Measurements from ENCODE around the gene COMMD6.

COMMD6 gene

GRCh38 chr13:75518439-75519088, 19.1 kb downstream of the COMMD6 start:
- no peak for DNase-seq

GRCh38 chr13:75514080-75514995, 23.3 kb downstream of the COMMD6 start:
- no peak for DNase-seq

DNA sequence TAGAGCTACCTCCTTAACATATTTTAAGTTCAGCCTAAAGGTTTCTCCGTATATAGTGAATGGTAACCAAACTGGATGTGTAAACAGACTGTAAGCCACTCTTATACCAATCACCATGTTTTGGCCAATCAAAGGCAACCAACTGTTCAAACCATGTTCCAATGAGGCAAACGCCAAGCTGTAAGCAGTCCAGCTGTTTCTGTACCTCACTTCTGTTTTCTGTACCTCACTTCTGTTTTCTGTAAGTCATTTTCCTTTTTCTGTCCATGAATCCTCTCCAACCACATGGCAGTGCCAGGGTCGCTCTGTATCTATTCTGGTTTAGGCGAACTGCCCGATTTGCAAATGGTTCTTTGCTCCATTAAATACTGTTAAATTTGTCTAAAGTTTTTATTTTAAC, 24.4 kb downstream of the COMMD6 start:
- no peak for DNase-seq

DNA sequence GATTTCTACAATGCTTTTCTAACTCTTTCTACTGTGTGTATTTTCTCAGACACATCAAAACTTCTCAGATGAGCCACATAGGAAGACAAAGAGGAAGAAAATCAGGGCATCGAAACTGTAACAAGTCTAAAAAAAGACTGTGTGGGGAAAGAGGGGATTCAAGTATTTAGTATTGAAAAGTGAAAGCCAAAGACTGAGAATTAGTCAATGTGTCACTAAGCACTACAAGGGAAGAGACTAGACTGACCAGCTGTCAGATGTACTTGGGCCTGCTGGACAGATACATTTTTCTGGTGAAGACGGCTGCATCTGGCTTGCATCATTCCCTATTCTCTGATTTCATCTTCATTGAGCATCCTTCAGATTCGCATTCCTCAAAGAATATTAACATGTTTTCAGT, 25.4 kb downstream of the COMMD6 start:
- DNase-seq: no peak

GRCh38 chr13:75511051-75511625, 26.5 kb downstream of the COMMD6 start:
- DNase-seq: no peak

DNA sequence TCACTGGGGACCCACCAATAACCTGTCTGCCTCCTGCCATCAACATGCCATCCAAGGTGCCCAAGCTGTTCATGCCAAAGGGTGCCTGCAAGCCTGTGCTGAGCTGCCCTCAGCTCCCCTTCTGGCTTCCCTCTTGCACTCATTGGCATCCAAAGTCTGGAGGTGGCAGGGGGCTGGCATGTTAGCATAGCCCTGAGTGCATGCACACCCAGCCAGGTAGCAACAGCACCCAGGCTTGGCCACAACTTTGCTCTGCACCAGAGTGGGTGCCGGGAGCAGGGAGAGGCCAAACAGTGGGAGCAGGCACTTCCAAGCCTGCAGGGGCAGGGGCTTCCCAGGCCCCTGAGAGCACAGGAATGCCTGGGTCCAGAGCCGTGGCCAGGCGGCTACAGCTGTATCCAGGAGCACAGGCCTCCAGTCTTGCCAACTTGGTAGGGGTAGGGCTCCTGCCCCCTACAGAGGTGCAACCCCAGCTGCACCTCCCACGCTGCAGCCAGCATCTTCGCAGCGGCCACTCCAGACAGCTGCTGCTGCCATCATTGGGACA, 29.6 kb downstream of the COMMD6 start:
- DNase-seq: no peak

DNA sequence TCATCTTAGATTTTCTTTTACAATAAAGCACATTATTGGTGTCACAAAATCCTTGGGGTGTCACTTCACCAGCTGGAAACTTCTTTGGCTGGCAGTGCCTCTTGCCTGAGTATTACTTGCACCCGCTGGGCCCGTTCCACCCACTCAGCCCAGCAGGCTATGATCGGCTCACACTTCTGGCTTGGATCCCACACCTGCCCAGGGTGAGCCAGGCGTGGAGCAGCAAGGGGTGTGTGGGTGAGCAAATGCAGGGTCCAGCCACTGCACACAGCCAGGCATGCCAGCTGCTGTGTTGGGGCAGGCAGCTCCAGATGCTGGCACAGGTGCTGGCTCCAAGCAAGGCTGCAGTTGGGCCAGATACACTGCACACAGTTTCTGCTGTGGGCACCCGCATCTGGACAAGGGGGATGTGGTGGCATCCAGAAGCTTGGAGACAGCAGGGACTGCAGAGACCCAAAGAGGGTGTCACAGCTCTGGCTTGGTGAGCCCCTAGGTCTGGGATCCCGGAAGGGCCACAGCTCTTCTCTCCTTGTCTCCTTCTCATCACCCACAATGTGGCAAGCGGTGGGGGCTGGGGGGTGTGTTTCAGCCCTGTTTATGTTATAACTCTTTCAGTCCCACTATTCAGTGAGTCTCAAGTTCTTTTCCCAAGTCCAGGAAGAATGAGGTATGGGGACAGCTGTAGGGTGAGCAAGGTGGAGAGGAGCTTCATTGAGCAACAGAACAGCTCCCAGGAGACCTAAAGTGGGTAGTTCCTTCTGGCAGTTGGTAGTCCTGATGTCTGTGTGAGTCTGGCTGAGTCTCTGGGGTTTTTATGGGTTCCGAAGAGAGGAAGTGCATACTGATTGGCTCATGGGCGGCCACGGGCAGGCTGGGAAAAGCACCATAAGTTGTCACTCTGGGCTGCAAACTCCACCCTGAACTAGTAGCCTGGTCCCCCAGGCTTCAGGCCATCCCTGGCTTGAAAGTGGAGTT, 30.3 kb downstream of the COMMD6 start:
- peak in 2 of 3 experiments; percentile 43 to 44 for DNase-seq

DNA sequence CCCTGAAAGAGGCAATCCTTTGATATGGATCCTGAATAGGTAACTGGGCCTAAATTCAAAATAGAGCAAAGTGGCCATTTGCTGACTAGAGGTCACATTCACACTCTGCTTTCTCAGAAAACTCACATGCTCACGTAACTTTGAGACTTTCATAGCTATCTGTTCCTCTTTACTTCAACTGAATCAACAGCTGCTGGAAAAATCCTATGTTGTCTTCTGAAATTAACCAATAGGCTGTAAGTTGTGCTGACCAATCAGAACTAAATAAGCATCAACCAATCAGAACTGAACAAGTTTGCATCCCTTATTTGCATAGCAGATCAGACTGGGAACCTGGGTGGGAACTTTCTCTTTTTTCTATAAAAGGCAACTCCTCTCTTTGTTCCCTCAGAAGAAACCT, 31.6 kb downstream of the COMMD6 start:
- no peak for DNase-seq

- DNase-seq: no peak
Observed at GRCh38 chr13:75505327-75505726, 32.3 kb downstream of the COMMD6 start.

DNA sequence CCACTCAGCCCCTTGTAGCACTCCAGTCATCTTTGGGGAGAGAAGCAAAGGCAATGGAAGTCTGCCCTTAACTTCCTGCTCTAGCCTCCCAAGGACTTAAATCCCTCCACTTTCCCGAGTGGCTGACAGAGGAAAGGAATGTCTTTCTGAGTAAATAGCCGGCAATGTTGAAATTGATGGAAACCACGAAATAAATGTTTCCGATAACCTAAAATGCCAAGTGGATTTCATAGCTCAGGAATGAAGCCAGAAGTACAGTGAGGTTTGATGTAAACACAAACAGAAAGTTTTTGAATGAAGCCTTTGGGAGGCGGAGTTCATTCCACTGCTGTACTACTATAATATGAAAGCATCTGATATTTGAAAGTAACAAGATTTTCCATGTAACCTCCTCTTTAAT, 41.7 kb downstream of the COMMD6 start:
- DNase-seq: no peak

DNA sequence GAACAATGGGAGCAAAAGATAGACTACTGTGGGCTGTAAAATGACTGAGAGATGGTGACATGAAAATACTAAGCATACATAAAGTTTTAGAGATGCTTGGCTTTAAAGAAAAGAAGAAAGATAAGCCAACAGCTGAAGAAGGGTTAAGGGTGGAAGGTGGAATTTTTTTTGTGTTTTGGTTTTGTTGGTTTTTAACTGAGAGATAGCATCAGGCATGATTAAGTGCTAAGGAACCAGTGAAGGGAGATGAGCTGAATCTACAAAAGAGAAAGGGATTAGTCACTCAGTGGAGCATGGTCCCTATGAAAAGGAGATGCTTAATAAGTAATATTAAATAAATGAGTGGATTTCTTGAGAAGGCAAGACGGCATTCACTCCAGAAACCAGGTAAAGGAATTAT, 43.1 kb downstream of the COMMD6 start:
- no peak for DNase-seq

- no peak for DNase-seq
Observed at GRCh38 chr13:75493156-75493555, 44.5 kb downstream of the COMMD6 start.

DNA sequence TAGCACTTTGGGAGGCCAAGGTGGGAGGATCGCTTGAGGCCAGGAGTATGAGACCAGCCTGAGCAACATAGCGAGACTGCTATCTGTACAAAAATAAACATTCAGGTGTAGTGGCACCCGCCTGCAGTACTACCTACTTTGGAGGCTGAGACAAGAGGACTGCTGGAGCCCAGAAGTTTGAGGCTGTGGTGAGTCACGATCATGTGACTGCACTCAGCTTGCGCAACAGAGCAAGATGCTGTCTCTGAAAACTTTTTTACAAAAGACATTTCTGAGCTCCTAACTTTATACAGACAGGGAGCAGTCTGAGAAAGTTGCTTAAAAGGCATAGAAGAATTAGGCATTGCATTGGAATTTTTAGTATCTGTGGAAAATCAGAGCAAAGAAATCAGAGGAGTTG, 45.3 kb downstream of the COMMD6 start:
- DNase-seq: no peak

- DNase-seq: no peak
Observed at GRCh38 chr13:75491376-75491775, 46.3 kb downstream of the COMMD6 start.

- no peak for DNase-seq
Observed at GRCh38 chr13:75489502-75490263, 48.0 kb downstream of the COMMD6 start.

DNA sequence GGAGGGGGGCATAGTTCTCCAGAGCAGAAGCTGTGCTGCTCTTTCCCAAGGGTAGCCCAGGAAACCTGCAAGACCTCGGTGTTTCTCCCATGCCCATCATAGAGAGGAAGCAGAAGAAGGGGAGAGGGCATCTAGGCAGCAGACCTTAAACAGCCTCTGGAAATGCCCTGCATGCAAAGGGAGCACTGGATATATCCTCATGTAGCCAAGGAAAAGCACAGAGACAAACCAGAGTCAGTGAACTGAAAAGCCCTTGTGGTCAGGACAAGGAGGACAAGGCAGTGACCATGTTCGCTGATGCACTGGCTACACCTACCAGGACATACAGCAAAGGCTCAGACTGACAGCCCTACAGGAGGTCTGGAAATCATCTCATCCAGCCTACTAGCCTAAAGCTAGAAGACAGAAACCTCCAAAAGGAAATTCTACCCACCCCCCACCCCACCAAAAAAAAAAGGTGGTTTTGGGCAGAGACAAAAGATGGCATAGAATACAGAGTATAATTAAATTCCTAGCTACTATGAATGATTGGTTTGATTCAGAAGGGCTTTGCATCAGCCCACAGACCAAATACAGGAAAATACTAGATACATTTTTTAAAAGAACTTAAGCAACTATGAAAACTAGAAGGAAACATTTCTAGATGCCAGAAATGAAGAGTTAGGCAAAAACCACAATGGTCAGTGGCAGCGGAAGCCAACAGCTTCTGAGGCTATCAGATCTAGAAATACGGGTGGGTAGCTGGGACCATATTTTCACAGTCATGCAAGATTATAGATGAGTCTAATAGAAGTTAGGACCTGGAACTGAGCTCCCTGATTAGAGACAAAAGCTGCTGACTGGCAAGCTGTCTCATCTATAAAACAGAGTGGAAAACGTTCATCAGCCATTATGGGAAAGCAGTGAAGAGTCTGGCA, 51.2 kb downstream of the COMMD6 start:
- no peak for DNase-seq

DNA sequence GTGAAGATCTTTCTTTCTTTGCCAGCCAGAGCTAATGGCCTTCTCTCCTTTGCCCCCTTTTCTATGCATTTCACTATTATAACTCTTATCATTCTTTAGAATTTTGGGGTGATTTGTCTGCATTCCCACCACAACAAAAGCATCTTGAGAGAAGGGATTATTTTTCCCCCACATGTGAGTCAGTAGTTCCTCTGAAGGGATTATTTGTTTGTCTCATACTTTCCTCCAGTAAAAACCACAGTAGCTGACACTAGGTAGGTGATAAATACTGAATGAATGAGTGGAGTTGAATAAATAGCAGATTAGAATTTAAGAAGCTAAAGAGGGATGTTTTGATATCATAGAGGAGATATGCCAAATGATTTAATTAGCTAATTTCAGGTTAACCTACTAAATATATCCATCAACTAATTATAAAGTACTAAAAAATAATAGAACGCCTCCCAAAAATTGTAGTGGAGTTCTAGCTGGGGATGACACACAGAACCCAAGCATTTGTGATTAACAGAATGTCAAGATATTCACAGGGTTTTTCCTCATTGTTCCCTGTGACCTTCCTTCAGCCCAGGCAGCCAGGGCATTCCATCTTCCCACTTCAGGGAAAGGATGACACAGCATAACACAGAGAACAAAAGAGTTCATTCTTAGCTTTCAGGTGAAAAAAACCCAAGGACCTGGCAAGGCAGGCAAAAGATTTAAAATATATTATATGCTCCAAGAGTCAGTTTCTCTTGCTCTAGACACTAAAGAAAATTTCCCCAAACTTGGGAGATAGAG, 52.2 kb downstream of the COMMD6 start:
- DNase-seq: no peak

DNA sequence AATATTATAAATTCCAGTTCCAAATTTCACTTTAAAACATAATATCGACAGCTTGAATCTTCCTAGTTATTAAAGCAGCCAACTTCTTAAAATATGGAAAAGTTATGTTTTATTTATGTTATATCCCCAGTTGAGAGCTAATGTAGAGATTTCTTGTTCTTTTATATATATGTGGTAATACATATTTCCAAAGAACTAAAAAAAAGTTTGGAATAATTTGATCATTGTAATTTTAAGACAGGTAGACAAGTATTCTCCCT, 54.9 kb downstream of the COMMD6 start:
- DNase-seq: no peak

DNA sequence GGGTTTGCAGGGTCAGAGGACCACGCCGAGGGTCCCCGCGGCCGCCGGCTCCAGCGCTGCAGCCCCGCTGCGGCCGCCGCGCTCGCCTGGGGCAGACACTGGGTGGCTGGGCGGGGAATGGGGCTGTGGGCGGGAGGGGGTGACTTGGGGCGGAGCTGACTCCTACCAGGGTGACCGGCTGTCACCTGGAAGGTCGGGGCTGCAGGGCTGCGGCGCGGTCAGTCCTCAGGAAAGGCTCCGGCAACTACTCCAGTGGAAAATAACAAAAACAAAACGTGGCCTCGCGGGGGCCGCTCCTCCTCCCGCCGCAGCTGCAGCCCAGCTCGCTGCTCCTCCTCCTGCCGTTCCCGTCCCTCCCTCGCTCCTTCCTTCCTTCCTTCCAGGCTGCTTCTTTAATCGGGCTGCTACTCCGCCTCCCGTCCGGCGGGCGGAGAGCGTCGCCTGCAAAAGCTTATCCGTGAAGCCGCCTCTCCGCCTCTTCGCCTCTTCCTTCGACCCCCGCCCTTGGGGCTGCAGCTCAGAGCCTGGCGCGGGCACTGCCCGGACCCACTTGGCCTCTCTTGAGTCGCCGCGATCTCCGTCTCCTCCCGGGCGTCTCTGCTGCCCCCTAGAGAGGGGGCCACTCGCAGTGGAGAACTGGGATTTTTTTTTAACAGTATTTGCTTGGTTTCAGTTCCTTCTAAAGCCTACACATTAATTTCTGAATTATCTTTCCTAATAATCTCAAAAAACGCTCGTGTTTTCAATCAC, 55.4 kb downstream of the COMMD6 start, which contains the start of gene TBC1D4:
Gene TBC1D4 (minus strand): TSS at position 100 of the 750 bp plus-strand sequence. CDS start 402 bp downstream, outside the sequence.
- DNase-seq: peak; percentile 84 to 100 (median 98)

Data from NCI-H1417 (cell line).